HG03342 (cell line): Measurements from ENCODE around the gene PYURF.

Source experiments
- ATAC-seq: cut with Tn5 transposase; IDR thresholded peaks from one replicate; pipeline ENCODE4 v1.9.1; 2021; ENCODE audit warnings: mild to moderate bottlenecking, moderate library complexity; ENCODE audit not compliant: unreplicated experiment

PYURF gene

DNA sequence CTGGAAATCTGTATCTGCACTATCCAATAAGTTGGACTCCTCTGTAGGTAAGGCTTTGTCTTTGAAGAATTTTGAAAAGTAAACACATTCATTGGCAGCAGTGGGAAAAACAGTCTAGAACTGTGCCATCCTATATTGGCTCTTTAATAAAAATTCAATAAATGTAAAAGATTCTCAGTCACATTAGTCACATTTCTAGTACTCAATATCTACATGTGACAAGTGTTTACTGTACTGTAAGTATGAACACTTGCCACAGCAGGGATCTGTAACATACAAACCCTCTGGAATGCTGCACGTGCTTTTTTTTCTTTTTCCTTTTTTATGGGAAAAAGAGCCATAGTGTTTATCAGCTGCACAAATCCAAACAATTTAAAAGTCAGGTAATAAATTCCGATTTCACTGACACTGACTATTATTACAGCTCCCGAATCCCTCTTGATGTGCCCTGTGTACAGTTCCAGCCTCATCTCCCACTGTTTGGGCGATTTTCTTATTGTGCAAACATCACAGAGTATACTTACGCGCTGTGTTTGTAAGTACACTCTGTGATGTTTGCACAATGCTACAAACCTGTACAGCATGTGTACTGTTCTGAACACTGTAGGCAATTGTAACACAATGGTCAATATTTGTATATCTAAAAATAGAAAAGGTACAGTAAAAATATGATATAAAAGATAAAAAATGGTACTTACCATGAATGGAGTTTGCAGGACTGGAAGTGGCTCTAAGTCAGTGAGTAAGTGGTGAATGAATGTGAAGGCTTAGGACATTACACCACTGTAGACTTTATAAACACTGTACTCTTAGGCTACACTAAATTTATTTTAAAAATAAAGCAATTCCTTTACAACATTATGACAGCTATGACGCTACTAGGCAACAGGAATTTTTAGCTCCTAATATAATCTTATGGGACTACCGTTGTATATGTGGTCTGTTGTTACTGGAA is 8.7 kb downstream of the PYURF start:
- ATAC-seq: no peak

DNA sequence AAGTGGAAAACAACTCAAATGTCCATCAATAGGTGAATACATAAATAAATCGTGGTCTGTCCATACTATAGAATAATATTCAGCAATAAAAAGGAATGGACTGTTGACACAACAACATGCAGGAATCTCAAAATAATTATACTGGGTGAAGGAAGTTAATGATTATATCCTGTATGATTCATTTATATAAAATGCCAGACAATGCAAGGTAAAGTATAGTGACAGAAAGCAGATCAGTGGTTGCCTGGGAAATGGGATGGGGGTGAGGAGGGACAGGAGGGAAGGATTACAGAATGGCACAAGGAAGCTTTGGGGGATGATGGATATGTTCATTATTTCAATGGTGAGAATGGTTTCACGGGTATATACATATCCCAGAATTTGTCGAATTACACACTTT is 12.3 kb downstream of the PYURF start:
- no peak for ATAC-seq

GRCh38 chr4:88503344-88503743 is 20.2 kb downstream of the PYURF start:
- no peak for ATAC-seq

DNA sequence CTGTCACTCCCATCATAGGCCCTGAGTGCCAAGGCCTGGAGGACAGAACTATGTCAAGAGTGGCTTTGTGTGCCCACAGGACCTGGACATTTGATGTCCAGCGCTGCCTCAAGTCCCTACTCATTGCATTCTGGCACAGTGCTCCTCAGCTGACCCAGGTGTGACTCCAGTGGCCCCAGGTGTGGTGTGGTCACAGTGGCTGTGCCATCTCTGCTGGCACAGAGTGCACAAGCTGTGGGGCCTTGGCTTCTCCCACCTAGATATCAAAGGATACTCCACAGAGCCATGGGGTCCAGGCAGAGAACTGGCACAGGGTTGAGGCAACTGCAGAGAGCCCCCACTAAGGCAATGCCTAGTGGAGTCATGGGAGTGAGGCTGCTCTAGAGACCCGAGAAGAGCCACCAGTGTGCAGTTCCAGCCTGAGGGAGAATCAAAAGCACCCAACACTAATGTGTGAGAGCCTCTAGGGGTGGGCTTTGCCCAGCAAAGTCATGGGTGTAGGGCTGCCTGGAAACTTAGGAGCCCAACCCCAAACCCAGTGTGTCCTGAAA is 25.6 kb downstream of the PYURF start:
- no peak for ATAC-seq

DNA sequence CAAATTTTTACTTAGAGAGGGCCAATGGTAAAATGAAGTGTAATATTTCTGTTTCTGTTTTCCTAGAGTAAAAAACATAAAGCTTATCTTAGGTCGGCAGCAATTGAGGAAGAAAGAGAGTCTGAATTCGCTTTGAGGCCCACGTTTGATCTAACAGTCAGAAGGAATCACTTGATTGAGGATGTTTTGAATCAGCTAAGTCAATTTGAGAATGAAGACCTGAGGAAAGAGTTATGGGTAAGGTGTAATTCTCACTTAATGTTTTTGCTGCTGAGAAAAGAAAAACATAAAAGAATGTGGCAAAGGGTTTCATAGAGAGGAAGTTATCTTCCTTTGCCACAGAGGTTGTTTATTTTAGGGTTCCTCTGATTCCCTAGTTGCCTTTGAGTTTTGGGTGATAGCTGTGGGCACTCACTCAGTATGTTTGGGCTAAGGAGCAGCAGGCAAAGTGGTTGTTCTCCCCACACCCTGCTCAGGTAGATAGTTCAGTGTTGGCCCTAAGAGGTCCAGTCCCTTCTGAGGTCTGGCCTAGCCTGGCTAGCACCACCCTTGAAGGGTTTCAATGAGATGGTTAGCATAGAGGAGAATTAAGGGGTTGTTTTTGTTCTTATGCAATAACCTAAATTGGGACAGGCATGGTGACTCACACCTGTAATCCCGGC is 34.3 kb downstream of the PYURF start:
- ATAC-seq: no peak

- ATAC-seq: no peak
Measured at GRCh38 chr4:88481537-88481936, 42.0 kb downstream of the PYURF start.

GRCh38 chr4:88478247-88478646 is 45.3 kb downstream of the PYURF start:
- no peak for ATAC-seq

GRCh38 chr4:88477229-88477860 is 46.2 kb downstream of the PYURF start:
- no peak for ATAC-seq
